Mammary epithelial cell (primary cell): ENCODE data around the gene CABP2.

Source experiments
- EZH2 ChIP-seq: IDR thresholded peaks from 2 replicates; pipeline ENCODE4 v1.6.1; 2012; ENCODE audit warnings: low read length, inconsistent platforms, borderline replicate concordance
- TF ChIP-seq, protein P1 (sequence below), 2 donors: IDR thresholded peaks in 1 of 2; conservative IDR thresholded peaks in 1 of 2; 2 replicates each; pipeline ENCODE4 v1.5.1; 2011 to 2012; ENCODE audit warnings: inconsistent platforms in 2 of 2, low read length in 2 of 2, mild to moderate bottlenecking in 2 of 2, control low read depth in 1 of 2, low read depth in 1 of 2; ENCODE audit not compliant: insufficient read depth in 1 of 2; ENCODE audit errors: extremely low read depth in 1 of 2

- TF ChIP-seq, protein P1, sequence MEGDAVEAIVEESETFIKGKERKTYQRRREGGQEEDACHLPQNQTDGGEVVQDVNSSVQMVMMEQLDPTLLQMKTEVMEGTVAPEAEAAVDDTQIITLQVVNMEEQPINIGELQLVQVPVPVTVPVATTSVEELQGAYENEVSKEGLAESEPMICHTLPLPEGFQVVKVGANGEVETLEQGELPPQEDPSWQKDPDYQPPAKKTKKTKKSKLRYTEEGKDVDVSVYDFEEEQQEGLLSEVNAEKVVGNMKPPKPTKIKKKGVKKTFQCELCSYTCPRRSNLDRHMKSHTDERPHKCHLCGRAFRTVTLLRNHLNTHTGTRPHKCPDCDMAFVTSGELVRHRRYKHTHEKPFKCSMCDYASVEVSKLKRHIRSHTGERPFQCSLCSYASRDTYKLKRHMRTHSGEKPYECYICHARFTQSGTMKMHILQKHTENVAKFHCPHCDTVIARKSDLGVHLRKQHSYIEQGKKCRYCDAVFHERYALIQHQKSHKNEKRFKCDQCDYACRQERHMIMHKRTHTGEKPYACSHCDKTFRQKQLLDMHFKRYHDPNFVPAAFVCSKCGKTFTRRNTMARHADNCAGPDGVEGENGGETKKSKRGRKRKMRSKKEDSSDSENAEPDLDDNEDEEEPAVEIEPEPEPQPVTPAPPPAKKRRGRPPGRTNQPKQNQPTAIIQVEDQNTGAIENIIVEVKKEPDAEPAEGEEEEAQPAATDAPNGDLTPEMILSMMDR (conservative IDR thresholded peaks at IDR 0.05 in 1 of 2, IDR thresholded peaks at IDR 0.05 in 1 of 2; ENCODE audit: extremely low read depth in 1 of 2, insufficient read depth in 1 of 2, low read depth in 1 of 2, low read length in 2 of 2): no peak
- no peak for TF ChIP-seq EZH2
These were observed 16.3 kb upstream of the CABP2 start for GRCh38 chr11:67539550-67539949.
